ENCODE results near the gene LDLRAD4. TPM values are rescaled to one million over a fixed set of nuclear protein-coding genes. Genes with fewer than 3 reads are reported as not detected.

The LDLRAD4 gene
- total and polyA plus RNA-seq, 2 experiments from 2014 or later: 0.73 to 1.9 TPM

DNA sequence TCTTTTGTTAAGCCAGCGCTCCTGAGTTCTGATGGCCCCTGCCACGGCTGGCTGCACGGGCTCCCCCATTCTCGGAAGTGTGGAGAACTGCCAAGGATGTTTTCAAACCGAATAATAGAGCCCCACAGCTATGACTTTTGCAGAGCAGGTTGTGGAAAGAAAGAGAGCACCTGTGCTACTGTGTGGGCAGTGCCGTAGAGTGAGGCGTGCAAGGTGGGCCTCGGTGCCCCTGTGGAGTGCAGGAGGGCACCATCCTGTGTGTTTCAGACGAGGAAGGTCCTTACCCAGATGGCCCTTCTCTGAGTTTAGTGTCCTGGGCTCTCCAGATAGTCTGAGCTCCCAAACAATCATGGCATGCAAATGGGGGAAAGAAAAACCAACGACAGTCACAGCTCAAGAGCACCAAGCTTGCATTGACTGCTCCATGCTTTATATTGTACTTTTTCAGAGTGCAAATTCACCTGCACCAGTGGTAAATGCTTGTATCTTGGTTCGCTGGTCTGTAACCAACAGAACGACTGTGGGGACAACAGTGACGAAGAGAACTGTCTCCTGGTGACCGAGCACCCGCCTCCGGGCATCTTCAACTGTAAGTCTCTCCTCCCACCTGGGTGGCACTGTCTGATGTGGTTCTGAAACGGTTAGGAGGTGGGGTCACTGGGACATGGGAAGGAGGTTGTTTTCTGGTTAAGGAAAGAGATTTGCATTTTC lies 219.4 kb downstream of the LDLRAD4 start (continued):
- TF ChIP-seq, protein P1, sequence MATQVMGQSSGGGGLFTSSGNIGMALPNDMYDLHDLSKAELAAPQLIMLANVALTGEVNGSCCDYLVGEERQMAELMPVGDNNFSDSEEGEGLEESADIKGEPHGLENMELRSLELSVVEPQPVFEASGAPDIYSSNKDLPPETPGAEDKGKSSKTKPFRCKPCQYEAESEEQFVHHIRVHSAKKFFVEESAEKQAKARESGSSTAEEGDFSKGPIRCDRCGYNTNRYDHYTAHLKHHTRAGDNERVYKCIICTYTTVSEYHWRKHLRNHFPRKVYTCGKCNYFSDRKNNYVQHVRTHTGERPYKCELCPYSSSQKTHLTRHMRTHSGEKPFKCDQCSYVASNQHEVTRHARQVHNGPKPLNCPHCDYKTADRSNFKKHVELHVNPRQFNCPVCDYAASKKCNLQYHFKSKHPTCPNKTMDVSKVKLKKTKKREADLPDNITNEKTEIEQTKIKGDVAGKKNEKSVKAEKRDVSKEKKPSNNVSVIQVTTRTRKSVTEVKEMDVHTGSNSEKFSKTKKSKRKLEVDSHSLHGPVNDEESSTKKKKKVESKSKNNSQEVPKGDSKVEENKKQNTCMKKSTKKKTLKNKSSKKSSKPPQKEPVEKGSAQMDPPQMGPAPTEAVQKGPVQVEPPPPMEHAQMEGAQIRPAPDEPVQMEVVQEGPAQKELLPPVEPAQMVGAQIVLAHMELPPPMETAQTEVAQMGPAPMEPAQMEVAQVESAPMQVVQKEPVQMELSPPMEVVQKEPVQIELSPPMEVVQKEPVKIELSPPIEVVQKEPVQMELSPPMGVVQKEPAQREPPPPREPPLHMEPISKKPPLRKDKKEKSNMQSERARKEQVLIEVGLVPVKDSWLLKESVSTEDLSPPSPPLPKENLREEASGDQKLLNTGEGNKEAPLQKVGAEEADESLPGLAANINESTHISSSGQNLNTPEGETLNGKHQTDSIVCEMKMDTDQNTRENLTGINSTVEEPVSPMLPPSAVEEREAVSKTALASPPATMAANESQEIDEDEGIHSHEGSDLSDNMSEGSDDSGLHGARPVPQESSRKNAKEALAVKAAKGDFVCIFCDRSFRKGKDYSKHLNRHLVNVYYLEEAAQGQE (IDR thresholded peaks at IDR 0.05; ENCODE audit: unreplicated experiment): no peak
- TF ChIP-seq CREB1 (CRISPR knock-in tag; IDR thresholded peaks at IDR 0.05; ENCODE audit: low read depth) (no peak), ZNF114 (CRISPR knock-in tag; IDR thresholded peaks at IDR 0.05) (no peak)

GRCh38 chr18:13438507-13439056 lies 220.0 kb downstream of the LDLRAD4 start:
- Histone ChIP-seq H3K27me3 (ENCODE audit: insufficient read depth) (no peaks in the 10 kb centered on the region), H3K4me2 (no peak overlapping the region), H3F3A (replicated peaks; ENCODE audit: low read depth) (no peaks in the 10 kb centered on the region), H4K20me1 (replicated peaks; ENCODE audit: insufficient read depth) (no peaks in the 10 kb centered on the region), H3K4me1 (ENCODE audit: insufficient read depth) (no peaks in the 10 kb centered on the region; the same call in 1 of the 2 replicates), H3K4me3 (no peak overlapping the region), H3K27ac (ENCODE audit: low read depth) (no peak overlapping the region), H3K79me2 (replicated peaks; ENCODE audit: insufficient read depth) (no peaks in the 10 kb centered on the region), H3K9me2 (ENCODE audit: insufficient read depth) (no peaks in the 10 kb centered on the region), H2AFZ (no peak overlapping the region), H3K36me3 (ENCODE audit: insufficient read depth) (no peaks in the 10 kb centered on the region)
- Mint-ChIP-seq H3K27ac (no peak overlapping the region), H3K4me1 (peaks cover 20% of the 10 kb centered on the region), H3K4me3 (no peak overlapping the region), H3K27me3 (ENCODE audit: insufficient read depth, low read depth, poor library complexity) (no peaks in the 10 kb centered on the region), H3K36me3 (ENCODE audit: low read depth) (no peaks in the 10 kb centered on the region), H3K9me3 (no peaks in the 10 kb centered on the region)
- ATAC-seq (no peak), DNase-seq (ENCODE audit: low spot score) (no peak)
- TF ChIP-seq ETS1 (IDR thresholded peaks at IDR 0.05): no peak
- TF ChIP-seq POLR2AphosphoS5 (IDR thresholded peaks at IDR 0.05; ENCODE audit: low read depth): no peak
- no peak for TF ChIP-seq ZNF462 (CRISPR knock-in tag; IDR thresholded peaks at IDR 0.05)
- TF ChIP-seq, protein P1 (IDR thresholded peaks at IDR 0.05; ENCODE audit: unreplicated experiment): no peak
- TF ChIP-seq EZH2phosphoT487 (IDR thresholded peaks at IDR 0.05; ENCODE audit: unreplicated experiment): no peak
- TF ChIP-seq ZNF114 (CRISPR knock-in tag; IDR thresholded peaks at IDR 0.05): no peak
- no peak for TF ChIP-seq STAT1 (IDR thresholded peaks at IDR 0.05; ENCODE audit: unreplicated experiment)

Measured in GM23338 (cell line).